ENCODE measurements around the gene AP3B1. TPM values are rescaled to one million over a fixed set of nuclear protein-coding genes. Genes with fewer than 3 reads are reported as not detected.

The AP3B1 gene
- total and polyA plus RNA-seq, 2 experiments from 2014 or later, result 32.1 to 46.3 TPM

DNA sequence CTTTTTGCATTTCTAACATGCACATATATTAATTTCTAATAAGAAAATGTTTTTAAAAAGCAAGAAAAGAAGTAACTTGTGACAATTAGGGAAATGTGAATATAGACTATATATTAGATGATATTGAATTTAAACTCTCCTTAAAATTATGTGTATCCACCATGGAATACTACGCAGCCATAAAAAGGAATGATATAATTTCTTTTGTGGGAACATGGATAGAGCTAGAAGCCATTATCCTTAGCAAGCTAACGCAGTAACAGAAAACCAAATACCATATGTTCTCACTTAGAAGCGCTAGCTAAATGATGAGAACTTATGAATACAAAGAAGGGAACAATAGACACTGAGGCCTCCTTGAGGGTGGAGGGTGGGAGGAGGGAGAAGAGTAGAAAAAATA lies 23.8 kb upstream of the AP3B1 start (continued):
- TF ChIP-seq, protein P1, sequence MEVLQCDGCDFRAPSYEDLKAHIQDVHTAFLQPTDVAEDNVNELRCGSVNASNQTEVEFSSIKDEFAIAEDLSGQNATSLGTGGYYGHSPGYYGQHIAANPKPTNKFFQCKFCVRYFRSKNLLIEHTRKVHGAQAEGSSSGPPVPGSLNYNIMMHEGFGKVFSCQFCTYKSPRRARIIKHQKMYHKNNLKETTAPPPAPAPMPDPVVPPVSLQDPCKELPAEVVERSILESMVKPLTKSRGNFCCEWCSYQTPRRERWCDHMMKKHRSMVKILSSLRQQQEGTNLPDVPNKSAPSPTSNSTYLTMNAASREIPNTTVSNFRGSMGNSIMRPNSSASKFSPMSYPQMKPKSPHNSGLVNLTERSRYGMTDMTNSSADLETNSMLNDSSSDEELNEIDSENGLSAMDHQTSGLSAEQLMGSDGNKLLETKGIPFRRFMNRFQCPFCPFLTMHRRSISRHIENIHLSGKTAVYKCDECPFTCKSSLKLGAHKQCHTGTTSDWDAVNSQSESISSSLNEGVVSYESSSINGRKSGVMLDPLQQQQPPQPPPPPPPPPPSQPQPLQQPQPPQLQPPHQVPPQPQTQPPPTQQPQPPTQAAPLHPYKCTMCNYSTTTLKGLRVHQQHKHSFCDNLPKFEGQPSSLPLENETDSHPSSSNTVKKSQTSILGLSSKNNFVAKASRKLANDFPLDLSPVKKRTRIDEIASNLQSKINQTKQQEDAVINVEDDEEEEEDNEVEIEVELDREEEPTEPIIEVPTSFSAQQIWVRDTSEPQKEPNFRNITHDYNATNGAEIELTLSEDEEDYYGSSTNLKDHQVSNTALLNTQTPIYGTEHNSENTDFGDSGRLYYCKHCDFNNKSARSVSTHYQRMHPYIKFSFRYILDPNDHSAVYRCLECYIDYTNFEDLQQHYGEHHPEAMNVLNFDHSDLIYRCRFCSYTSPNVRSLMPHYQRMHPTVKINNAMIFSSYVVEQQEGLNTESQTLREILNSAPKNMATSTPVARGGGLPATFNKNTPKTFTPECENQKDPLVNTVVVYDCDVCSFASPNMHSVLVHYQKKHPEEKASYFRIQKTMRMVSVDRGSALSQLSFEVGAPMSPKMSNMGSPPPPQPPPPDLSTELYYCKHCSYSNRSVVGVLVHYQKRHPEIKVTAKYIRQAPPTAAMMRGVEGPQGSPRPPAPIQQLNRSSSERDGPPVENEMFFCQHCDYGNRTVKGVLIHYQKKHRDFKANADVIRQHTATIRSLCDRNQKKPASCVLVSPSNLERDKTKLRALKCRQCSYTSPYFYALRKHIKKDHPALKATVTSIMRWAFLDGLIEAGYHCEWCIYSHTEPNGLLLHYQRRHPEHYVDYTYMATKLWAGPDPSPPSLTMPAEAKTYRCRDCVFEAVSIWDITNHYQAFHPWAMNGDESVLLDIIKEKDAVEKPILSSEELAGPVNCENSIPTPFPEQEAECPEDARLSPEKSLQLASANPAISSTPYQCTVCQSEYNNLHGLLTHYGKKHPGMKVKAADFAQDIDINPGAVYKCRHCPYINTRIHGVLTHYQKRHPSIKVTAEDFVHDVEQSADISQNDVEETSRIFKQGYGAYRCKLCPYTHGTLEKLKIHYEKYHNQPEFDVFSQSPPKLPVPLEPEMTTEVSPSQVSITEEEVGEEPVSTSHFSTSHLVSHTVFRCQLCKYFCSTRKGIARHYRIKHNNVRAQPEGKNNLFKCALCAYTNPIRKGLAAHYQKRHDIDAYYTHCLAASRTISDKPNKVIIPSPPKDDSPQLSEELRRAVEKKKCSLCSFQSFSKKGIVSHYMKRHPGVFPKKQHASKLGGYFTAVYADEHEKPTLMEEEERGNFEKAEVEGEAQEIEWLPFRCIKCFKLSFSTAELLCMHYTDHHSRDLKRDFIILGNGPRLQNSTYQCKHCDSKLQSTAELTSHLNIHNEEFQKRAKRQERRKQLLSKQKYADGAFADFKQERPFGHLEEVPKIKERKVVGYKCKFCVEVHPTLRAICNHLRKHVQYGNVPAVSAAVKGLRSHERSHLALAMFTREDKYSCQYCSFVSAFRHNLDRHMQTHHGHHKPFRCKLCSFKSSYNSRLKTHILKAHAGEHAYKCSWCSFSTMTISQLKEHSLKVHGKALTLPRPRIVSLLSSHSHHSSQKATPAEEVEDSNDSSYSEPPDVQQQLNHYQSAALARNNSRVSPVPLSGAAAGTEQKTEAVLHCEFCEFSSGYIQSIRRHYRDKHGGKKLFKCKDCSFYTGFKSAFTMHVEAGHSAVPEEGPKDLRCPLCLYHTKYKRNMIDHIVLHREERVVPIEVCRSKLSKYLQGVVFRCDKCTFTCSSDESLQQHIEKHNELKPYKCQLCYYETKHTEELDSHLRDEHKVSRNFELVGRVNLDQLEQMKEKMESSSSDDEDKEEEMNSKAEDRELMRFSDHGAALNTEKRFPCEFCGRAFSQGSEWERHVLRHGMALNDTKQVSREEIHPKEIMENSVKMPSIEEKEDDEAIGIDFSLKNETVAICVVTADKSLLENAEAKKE (CRISPR knock-in tag; IDR thresholded peaks at IDR 0.05), result no peak

DNA sequence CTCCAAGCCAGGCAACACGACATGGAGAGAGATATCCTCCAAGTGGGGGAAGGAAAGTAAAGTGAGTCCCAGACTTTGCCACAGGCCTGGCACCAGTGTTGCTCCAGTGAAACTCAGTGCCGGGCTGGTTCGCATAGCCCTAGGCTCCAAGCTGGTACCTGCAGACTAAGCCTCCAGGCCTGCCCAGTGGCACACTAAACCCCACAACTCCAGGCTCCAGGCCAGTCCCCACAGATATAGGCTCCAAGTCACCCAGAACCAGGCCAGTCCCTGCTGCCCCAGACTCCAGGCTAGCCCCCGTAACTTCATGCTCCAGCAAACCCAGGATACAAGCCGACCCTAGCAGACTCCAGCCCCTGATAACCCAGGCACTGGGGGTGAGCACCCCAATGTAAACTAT lies 23.0 kb upstream of the AP3B1 start:
- Histone ChIP-seq H3K79me2 (replicated peaks; ENCODE audit: insufficient read depth) (no peaks in the 10 kb centered on the region), H3K9me2 (ENCODE audit: insufficient read depth) (no peaks in the 10 kb centered on the region), H3K36me3 (ENCODE audit: insufficient read depth) (no peaks in the 10 kb centered on the region), H3K4me2 (no peak overlapping the region), H4K20me1 (replicated peaks; ENCODE audit: insufficient read depth) (no peaks in the 10 kb centered on the region), H3K4me1 (ENCODE audit: insufficient read depth) (peaks cover 12% of the 10 kb centered on the region), H3K27ac (ENCODE audit: low read depth) (no peak overlapping the region), H3F3A (replicated peaks; ENCODE audit: low read depth) (no peaks in the 10 kb centered on the region), H2AFZ (peak overlapping the region; percentile 83; the same call in 1 of the 2 replicates), H3K4me3 (no peak overlapping the region), H3K27me3 (ENCODE audit: insufficient read depth) (no peaks in the 10 kb centered on the region)
- H3K4me3 Mint-ChIP-seq, result no peak overlapping the region
- H3K4me1 Mint-ChIP-seq, result peaks cover 17% of the 10 kb centered on the region
- no peaks in the 10 kb centered on the region for H3K36me3 Mint-ChIP-seq (ENCODE audit: low read depth)
- H3K27me3 Mint-ChIP-seq (ENCODE audit: insufficient read depth, low read depth, poor library complexity), result no peaks in the 10 kb centered on the region
- DNase-seq (ENCODE audit: low spot score) (no peak), ATAC-seq (no peak)
- H3K27ac Mint-ChIP-seq, result no peak overlapping the region
- H3K9me3 Mint-ChIP-seq, result no peaks in the 10 kb centered on the region
- TF ChIP-seq STAT1 (IDR thresholded peaks at IDR 0.05; ENCODE audit: unreplicated experiment) (no peak), NANOG (IDR thresholded peaks at IDR 0.05; ENCODE audit: borderline replicate concordance) (no peak), ZNF331 (CRISPR knock-in tag; IDR thresholded peaks at IDR 0.05; ENCODE audit: low read depth) (no peak), JUNB (IDR thresholded peaks at IDR 0.05; ENCODE audit: unreplicated experiment) (no peak), ZNF114 (CRISPR knock-in tag; IDR thresholded peaks at IDR 0.05) (no peak)
- TF ChIP-seq, protein P1 (CRISPR knock-in tag; IDR thresholded peaks at IDR 0.05), result no peak
- TF ChIP-seq, protein P2, sequence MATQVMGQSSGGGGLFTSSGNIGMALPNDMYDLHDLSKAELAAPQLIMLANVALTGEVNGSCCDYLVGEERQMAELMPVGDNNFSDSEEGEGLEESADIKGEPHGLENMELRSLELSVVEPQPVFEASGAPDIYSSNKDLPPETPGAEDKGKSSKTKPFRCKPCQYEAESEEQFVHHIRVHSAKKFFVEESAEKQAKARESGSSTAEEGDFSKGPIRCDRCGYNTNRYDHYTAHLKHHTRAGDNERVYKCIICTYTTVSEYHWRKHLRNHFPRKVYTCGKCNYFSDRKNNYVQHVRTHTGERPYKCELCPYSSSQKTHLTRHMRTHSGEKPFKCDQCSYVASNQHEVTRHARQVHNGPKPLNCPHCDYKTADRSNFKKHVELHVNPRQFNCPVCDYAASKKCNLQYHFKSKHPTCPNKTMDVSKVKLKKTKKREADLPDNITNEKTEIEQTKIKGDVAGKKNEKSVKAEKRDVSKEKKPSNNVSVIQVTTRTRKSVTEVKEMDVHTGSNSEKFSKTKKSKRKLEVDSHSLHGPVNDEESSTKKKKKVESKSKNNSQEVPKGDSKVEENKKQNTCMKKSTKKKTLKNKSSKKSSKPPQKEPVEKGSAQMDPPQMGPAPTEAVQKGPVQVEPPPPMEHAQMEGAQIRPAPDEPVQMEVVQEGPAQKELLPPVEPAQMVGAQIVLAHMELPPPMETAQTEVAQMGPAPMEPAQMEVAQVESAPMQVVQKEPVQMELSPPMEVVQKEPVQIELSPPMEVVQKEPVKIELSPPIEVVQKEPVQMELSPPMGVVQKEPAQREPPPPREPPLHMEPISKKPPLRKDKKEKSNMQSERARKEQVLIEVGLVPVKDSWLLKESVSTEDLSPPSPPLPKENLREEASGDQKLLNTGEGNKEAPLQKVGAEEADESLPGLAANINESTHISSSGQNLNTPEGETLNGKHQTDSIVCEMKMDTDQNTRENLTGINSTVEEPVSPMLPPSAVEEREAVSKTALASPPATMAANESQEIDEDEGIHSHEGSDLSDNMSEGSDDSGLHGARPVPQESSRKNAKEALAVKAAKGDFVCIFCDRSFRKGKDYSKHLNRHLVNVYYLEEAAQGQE (IDR thresholded peaks at IDR 0.05; ENCODE audit: unreplicated experiment), result no peak

Data from GM23338 (cell line).